Measurements from ENCODE around the gene ERMP1. TPM values are rescaled to one million over a fixed set of nuclear protein-coding genes. Genes with fewer than 3 reads are reported as not detected.

Gene ERMP1
- total RNA-seq, 1 donor from 2014 or later: 4.2 TPM

GRCh38 chr9:5846501-5846921 is 13.6 kb upstream of the ERMP1 start:
- Mint-ChIP-seq H3K27me3 (ENCODE audit: unreplicated experiment) (no peaks in the 10 kb centered on the region), H3K27ac (ENCODE audit: unreplicated experiment) (no peak overlapping the region), H3K9me3 (ENCODE audit: unreplicated experiment) (peaks cover 2% of the 10 kb centered on the region), H3K36me3 (ENCODE audit: unreplicated experiment) (no peaks in the 10 kb centered on the region), H3K4me3 (ENCODE audit: unreplicated experiment) (no peak overlapping the region), H3K4me1 (ENCODE audit: low read depth, unreplicated experiment) (peaks cover 7% of the 10 kb centered on the region)
- no peak for TF ChIP-seq CTCF (IDR thresholded peaks at IDR 0.05; ENCODE audit: partially characterized antibody, unreplicated experiment)
- DNase-seq: no peak

- Mint-ChIP-seq H3K9me3 (ENCODE audit: unreplicated experiment) (peaks cover 2% of the 10 kb centered on the region), H3K4me1 (ENCODE audit: low read depth, unreplicated experiment) (peaks cover 7% of the 10 kb centered on the region), H3K27me3 (ENCODE audit: unreplicated experiment) (no peaks in the 10 kb centered on the region), H3K27ac (ENCODE audit: unreplicated experiment) (no peak overlapping the region), H3K36me3 (ENCODE audit: unreplicated experiment) (no peaks in the 10 kb centered on the region), H3K4me3 (ENCODE audit: unreplicated experiment) (no peak overlapping the region)
- DNase-seq: peak; percentile 50
- no peak for TF ChIP-seq CTCF (IDR thresholded peaks at IDR 0.05; ENCODE audit: partially characterized antibody, unreplicated experiment)
Measured at GRCh38 chr9:5846096-5846495, 13.2 kb upstream of the ERMP1 start.

GRCh38 chr9:5845157-5845531 is 12.2 kb upstream of the ERMP1 start:
- H3K4me3 Mint-ChIP-seq (ENCODE audit: unreplicated experiment): no peak overlapping the region
- H3K4me1 Mint-ChIP-seq (ENCODE audit: low read depth, unreplicated experiment): peaks cover 7% of the 10 kb centered on the region
- H3K36me3 Mint-ChIP-seq (ENCODE audit: unreplicated experiment): no peaks in the 10 kb centered on the region
- TF ChIP-seq CTCF (IDR thresholded peaks at IDR 0.05; ENCODE audit: partially characterized antibody, unreplicated experiment): no peak
- H3K27me3 Mint-ChIP-seq (ENCODE audit: unreplicated experiment): no peaks in the 10 kb centered on the region
- no peak overlapping the region for H3K27ac Mint-ChIP-seq (ENCODE audit: unreplicated experiment)
- peaks cover 2% of the 10 kb centered on the region for H3K9me3 Mint-ChIP-seq (ENCODE audit: unreplicated experiment)
- no peak for DNase-seq

GRCh38 chr9:5843794-5844471 is 11.0 kb upstream of the ERMP1 start:
- no peak for TF ChIP-seq CTCF (IDR thresholded peaks at IDR 0.05; ENCODE audit: partially characterized antibody, unreplicated experiment)
- Mint-ChIP-seq H3K36me3 (ENCODE audit: unreplicated experiment) (no peaks in the 10 kb centered on the region), H3K4me1 (ENCODE audit: low read depth, unreplicated experiment) (peaks cover 7% of the 10 kb centered on the region), H3K27me3 (ENCODE audit: unreplicated experiment) (no peaks in the 10 kb centered on the region), H3K4me3 (ENCODE audit: unreplicated experiment) (no peak overlapping the region), H3K27ac (ENCODE audit: unreplicated experiment) (no peak overlapping the region), H3K9me3 (ENCODE audit: unreplicated experiment) (peaks cover 2% of the 10 kb centered on the region)
- DNase-seq: no peak

- H3K27ac Mint-ChIP-seq (ENCODE audit: unreplicated experiment): no peak overlapping the region
- H3K27me3 Mint-ChIP-seq (ENCODE audit: unreplicated experiment): no peaks in the 10 kb centered on the region
- no peaks in the 10 kb centered on the region for H3K36me3 Mint-ChIP-seq (ENCODE audit: unreplicated experiment)
- no peak for TF ChIP-seq CTCF (IDR thresholded peaks at IDR 0.05; ENCODE audit: partially characterized antibody, unreplicated experiment)
- H3K4me1 Mint-ChIP-seq (ENCODE audit: low read depth, unreplicated experiment): peaks cover 7% of the 10 kb centered on the region
- no peak for DNase-seq
- no peak overlapping the region for H3K4me3 Mint-ChIP-seq (ENCODE audit: unreplicated experiment)
- H3K9me3 Mint-ChIP-seq (ENCODE audit: unreplicated experiment): peaks cover 2% of the 10 kb centered on the region
Measured at GRCh38 chr9:5842929-5843793, 10.2 kb upstream of the ERMP1 start.

Data from glutamatergic neuron (in vitro differentiated cells).